Jurkat, Clone E6-1 (cell line): ENCODE results near the gene KCNE1.

Experiments used
- DNase-seq: peaks from one replicate; pipeline ENCODE4 v3.0.0-alpha.2; 2011; ENCODE audit warnings: low read depth, low spot score
- H3K4me3 ChIP-seq: 2 replicates; pipeline ENCODE4 v1.5.1; 2011; ENCODE audit warnings: mild to moderate bottlenecking, low read length, control low read depth, moderate library complexity

KCNE1 gene

DNA sequence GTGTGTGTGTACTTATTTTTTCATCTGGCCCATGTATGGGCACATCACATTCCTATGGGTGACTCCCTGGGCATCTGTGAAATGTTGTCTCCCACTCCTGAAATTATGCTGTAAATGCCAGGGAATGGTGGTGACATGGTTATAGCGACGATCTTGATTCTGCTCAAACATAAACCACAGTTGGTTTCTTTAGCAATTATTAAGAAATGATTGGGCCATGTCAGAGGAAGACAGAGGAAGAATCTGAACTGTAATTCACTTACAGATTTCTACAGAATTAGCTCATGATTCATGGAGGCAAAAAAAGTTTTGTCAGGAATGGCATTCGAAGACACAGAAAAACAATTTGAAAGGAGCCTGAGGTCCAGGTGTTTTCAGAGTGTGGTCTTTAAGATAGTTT, 25.8 kb upstream of the KCNE1 start:
- DNase-seq, result no peak

DNA sequence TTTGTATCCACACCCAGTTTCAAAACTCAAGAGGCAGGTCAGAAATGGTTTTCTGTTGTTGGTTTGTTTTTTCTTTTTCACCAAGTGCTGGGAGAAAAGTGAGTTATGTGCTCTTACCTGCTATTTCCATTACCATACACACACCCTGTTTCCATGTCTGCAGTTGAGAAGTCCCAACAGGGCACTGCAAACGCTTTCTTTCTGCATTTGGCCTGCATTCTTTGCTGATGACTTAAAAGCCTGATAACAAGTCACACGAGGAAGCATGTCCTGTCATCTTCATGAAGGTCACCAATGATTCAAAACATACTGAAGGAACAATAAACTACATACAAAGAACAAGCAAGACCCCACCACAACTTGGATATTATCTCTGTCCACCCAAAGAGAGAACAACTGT, 24.8 kb upstream of the KCNE1 start:
- no peak overlapping the region for H3K4me3 ChIP-seq
- DNase-seq, result no peak

More for the DNA sequence above, 25.8 kb upstream of the KCNE1 start:
- H3K4me3 ChIP-seq, result no peak overlapping the region

- no peak for DNase-seq
- H3K4me3 ChIP-seq, result no peak overlapping the region
These were observed 24.3 kb upstream of the KCNE1 start for GRCh38 chr21:34536311-34536710.

- DNase-seq, result no peak
- no peak overlapping the region for H3K4me3 ChIP-seq
These were observed 23.9 kb upstream of the KCNE1 start for GRCh38 chr21:34535886-34536285.

DNA sequence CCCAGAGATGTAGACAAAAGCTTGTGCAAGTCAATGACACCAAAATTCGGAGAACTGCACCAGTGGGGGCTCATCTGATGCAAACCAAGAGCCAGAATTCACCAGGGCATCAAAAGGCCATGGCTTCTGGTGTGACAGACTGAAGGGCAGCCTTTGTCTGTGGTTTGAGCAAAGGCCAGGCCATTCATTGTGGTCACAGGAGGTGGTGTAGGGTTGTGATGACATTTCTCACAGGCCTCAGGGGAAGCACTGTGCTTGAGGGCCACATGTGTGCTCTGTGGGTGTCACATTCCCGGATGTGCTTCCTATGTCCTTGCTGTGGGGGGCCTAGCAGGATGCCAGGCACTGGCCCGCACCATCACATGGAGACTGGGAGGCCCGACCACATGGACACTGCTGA, 22.5 kb upstream of the KCNE1 start:
- no peak for DNase-seq
- H3K4me3 ChIP-seq, result no peak overlapping the region

- DNase-seq, result no peak
- H3K4me3 ChIP-seq, result no peak overlapping the region
These were observed 21.9 kb upstream of the KCNE1 start for GRCh38 chr21:34533938-34534337.

DNA sequence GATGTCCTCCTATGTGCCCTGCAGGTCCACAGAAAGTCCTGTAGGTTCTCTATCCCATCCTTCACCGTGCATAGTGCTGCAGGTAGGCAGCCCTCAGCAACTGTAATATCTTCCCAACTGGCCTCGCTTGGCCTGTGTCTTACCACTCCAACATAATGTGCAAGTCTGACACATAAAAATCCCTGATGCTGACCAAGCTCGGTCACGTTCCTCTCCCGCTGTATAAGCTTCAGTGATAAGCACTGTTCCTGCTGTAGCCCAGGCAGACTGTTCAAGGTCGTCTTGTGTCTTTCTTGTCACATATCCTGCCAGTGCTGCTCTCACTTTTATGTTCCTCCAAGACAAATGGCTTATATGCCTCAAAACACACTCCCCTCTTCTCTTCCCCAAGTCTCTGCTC, 19.4 kb upstream of the KCNE1 start:
- H3K4me3 ChIP-seq, result no peak overlapping the region
- no peak for DNase-seq

DNA sequence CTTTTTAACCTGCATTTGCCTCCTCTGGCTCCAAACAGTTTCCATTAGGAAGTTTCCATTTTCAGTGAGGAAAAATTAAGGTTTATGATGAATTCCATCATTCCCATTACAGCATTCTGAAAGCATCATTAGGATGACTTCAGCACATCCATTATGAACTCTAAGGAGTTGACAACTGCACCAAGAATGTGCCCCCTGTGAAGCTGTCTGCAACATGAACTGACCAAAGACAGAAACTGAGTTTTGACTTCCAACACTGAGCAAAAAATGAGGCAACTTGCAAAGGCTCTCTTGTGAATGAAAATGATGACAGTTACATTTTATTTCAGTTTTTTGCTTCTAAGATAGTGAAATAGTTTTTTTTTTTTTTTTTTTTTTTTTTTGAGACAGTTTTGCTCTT, 18.3 kb upstream of the KCNE1 start:
- no peak for DNase-seq
- no peak overlapping the region for H3K4me3 ChIP-seq

DNA sequence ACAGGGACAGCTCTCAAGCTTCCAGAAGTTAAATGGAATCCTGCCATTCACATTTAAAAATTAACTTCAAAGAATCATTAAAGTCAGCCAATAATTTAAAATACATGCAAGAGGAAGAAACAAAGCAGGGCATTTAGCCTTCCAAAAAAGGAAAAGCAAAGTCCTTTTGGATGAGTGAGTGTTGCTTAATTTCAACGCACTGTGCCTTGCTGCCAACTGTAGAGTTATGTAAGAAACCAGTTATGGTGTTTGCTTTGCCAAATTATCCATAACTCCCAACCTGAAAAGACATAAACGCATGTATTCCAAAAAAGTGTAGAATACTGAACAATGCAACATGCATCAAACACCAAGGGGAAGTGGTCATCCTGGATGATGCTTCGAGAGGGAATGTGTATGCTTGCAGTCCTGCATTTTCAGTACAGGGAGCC, 16.1 kb upstream of the KCNE1 start:
- no peak for DNase-seq

DNA sequence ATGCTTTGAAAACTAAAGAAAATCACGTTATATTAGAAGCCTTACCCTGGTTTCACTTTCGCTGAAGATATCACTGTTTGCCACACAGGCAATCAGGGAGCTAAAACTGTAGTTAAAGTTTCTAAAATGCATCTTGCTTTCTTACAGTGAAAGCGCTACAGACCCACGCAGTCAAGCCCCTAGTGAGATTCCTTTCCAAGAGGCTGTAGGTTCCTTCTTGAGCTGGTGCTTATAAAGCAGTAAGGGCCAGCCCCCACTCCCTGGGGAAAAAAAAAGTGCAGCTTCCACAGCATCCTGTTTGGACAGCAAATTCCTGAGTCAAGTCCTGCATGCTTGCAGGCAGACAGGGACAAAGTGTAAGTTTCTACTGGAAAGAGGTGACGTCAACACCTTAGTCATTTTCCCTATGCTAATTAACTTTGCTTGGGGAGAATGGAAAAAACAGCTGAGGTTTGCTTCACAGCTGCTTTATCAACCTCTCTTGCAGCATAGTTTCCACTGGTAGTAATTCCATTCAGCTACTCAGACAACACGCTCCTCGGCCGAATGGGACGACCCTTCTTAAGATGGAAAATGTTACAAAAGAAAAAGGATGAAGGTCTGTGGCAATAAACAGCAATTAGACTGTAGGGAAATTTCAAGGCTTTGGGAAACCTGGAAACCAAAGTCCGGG, 14.7 kb upstream of the KCNE1 start:
- DNase-seq, result no peak

More for the DNA sequence above, 16.1 kb upstream of the KCNE1 start:
- H3K4me3 ChIP-seq, result no peak overlapping the region

GRCh38 chr21:34526241-34526617, 14.2 kb upstream of the KCNE1 start:
- DNase-seq, result no peak
- H3K4me3 ChIP-seq, result no peak overlapping the region

More for the DNA sequence above, 14.7 kb upstream of the KCNE1 start:
- no peak overlapping the region for H3K4me3 ChIP-seq

- DNase-seq, result no peak
- H3K4me3 ChIP-seq, result no peak overlapping the region
These were observed 12.9 kb upstream of the KCNE1 start for GRCh38 chr21:34524646-34525601.

- H3K4me3 ChIP-seq, result no peak overlapping the region
- DNase-seq, result no peak
These were observed 11.1 kb upstream of the KCNE1 start for GRCh38 chr21:34523019-34523555.

- no peak overlapping the region for H3K4me3 ChIP-seq
- no peak for DNase-seq
These were observed 10.3 kb upstream of the KCNE1 start for GRCh38 chr21:34522284-34522683.

DNA sequence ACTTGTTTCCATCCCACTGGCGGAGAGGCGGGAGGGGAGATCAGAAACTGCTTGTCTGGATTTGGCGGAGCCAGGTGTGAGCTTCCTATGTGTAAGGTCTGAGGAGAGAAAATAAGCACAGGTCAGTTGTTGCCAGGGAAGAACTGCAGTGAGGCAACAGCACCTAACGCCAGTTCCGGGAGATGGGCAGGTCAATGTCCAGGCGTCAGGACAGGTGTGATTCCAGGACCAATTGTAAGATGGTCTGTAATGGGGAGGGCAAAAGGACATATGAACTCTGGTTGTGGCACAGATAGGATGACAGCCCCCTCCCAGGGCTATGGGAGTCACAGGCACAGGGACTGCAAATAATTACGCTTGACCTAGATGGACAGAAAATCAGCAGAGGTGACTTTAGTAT, 9.6 kb upstream of the KCNE1 start:
- H3K4me3 ChIP-seq, result no peak overlapping the region
- no peak for DNase-seq

DNA sequence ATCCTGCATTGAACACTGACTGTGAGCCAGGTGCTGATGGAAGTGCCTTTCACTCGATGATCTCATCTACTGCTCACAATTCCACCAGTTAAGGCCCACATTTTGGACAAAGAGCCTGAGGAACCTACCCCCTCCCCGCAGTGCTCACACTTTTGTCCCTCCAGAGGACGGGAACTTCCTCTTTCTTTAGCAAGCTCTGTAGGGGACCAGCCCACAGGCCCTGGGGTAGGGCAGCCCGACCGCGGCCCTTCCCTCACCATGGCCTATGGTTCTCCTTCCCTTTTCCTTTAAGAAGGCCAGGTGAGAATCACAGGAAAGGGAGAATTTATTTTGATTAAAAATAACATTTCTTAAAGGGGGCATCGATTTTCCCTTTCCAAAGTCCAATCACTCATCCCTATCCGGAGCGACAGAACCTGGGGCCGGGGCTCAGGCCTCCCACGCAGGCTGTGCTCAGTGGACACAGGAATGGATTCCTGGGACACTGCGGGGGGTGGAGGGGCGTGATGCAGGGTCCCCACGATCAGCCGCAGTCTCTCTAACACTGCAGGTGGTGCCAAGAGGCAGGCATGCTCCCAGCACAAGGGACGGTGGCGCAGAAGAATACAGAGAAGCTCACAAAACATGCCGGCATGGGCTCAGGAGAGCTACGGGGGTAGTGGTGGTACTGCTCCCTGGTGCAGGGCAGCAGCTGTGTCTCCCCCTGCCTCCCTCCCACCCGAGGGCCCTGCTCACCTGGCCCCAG, 8.9 kb upstream of the KCNE1 start:
- H3K4me3 ChIP-seq, result no peak overlapping the region
- no peak for DNase-seq

DNA sequence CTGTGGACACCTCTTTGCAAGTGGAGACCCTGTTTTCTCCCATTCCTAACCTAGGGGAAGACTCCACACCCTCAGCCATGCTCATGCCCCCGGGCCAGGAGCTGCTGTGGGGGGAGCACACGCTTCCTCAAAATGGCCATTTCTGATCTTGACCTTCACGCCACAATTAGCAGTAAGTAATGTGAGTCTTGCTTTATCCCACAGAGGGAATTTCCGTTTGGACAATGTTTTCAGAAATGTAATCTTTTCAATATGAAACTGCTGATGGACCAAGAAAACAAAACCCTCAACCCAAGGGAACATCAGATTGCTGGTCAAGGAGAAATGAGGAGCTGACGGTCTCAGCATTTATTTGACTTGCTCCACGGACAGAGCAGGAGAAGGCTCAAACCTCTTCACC, 8.3 kb upstream of the KCNE1 start:
- DNase-seq, result no peak
- H3K4me3 ChIP-seq, result no peak overlapping the region

DNA sequence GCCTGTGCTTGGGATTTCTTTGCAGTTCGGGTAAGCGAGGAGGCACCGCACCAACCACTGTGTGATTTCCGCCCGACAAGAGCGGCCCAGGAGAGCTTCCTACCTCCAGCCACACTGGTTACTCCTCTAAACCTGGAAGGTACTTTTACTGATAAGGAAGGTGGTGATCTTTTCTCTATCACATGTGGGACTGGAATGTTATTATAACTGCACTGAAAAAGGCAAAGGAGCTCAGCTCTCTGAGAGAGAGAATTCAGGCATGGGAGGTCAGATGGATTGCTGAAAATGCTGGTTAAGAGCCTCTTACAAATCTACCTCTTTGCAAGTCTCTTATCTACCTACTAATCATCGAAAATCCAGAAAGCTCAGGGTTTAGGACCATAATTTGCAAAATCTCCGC, 7.7 kb upstream of the KCNE1 start:
- no peak overlapping the region for H3K4me3 ChIP-seq
- DNase-seq, result no peak

DNA sequence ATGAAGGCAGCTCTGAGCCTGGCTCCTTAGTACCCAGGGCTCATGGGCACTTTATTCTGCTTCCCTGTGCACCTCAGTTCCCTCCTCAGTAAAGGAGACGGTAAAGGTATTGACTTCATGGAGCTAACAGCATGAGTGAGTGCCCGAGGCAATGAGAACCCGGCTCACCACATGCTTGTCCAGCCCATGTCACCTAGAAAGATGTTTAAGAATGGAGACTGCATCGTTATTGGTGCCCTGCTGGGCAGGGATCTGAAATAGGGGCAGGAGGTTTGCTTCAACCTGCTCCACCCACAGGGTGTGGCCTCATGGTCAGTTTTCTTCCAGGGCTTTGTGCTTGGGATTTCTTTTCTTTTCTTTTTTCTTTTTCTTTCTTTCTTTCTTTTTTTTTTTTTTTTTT, 7.0 kb upstream of the KCNE1 start:
- no peak overlapping the region for H3K4me3 ChIP-seq
- no peak for DNase-seq

DNA sequence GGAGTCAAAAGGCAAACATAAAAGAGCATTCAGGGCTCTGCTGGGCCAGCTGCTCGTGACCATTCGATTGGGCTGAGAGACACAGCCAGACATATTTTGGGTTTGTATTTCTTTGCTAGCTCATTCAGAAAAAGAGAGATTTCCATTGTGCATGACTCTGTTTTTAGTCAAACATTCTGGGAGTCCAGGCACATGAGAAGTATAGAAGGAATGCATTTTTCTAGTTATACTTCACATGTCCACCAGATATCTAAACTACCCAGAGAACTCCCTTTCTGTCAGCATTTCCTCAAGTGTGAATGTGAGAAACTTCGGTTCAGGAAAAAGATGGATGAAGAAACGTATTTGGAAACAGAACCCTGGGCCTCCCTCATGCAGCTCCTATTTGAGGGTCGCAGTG, 6.3 kb upstream of the KCNE1 start:
- DNase-seq, result no peak
- H3K4me3 ChIP-seq, result no peak overlapping the region
